Measurements from ENCODE around the gene FAM120A. TPM values are rescaled to one million over a fixed set of nuclear protein-coding genes. Genes with fewer than 3 reads are reported as not detected.

Gene FAM120A
- total and polyA plus RNA-seq, 7 donors, result 59.9 to 106 (median 66.0) TPM

GRCh38 chr9:93592008-93592642, 140.6 kb downstream of the FAM120A start:
- Histone ChIP-seq H3K27ac (no peak overlapping the region), H3K36me3 (no peaks in the 10 kb centered on the region), H3K4me1 (peaks cover 0 to 73% (median 49%) of the 10 kb centered on the region in 4 donors), H3K27me3 (no peaks in the 10 kb centered on the region), H3K9me3 (no peaks in the 10 kb centered on the region), H3K4me3 (no peak overlapping the region)
- no peak for DNase-seq
- no peak for TF ChIP-seq EP300 (IDR thresholded peaks at IDR 0.05)
- intact Hi-C loops (cut with DNase I), result no loop called here
- WGBS, 2 donors, result 93 to 94% methylated on average over 8 of the region's 8 CpGs

DNA sequence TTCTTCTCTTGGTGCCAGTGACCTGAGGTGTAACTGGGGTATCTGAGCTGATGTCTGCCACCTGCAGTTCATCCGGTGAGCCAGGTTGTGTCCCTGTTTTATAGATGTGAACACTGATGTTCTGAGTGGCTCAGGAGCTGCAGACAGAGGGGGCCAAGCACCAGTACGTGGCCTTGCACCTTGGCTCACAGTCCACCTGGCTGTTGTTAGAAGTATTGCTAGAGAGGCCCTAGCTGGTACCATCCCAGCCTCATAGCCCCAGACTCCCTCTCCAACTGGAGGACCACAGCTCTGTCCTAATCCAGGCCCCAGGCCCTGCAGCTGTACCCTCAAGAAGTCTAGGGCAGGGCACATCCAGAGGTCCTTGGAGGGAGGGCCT, 141.1 kb downstream of the FAM120A start:
- DNase-seq, result no peak
- intact Hi-C loops (cut with DNase I), result no loop called here
- H3K4me3 ChIP-seq, result no peak overlapping the region
- no peaks in the 10 kb centered on the region for H3K9me3 ChIP-seq
- no peaks in the 10 kb centered on the region for H3K27me3 ChIP-seq
- no peaks in the 10 kb centered on the region for H3K36me3 ChIP-seq
- H3K27ac ChIP-seq, result no peak overlapping the region
- WGBS, 2 donors, result 39 to 76% methylated on average over 2 of the region's 2 CpGs
- TF ChIP-seq CTCF (IDR thresholded peaks at IDR 0.05) (no peak), POLR2AphosphoS5 (IDR thresholded peaks at IDR 0.05) (no peak), EP300 (IDR thresholded peaks at IDR 0.05) (no peak), POLR2A (IDR thresholded peaks at IDR 0.05) (no peak)
- H3K4me1 ChIP-seq, result peaks cover 0 to 71% (median 49%) of the 10 kb centered on the region in 4 donors

DNA sequence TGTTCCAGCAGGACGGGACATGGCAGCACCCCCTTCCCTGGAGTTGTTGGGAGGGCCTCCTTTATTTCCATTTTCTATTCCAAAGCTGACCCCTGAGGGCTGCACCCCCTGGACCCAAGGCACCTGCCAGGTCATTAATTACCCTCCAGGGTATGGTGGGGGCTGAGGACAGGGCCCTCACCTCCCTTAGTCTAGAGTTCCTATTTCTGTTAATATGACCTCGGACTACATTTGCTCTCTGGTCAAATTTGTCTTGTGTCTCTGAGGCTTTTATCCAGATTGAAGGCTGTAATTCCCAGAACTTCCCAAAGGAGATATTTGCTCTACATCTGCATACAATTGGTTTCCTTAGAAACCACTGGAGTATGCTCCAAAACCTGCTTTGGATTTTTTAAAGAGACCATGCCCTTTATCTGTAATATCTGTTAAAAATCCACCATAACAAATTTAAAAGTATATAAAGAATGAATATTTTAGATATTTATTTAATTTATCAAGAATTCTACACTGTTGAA, 141.7 kb downstream of the FAM120A start:
- Histone ChIP-seq H3K9me3 (no peaks in the 10 kb centered on the region), H3K36me3 (no peaks in the 10 kb centered on the region), H3K4me3 (no peak overlapping the region), H3K4me1 (peaks cover 0 to 69% (median 51%) of the 10 kb centered on the region in 4 donors), H3K27ac (no peak overlapping the region), H3K27me3 (no peaks in the 10 kb centered on the region)
- 58 to 76% methylated on average over 2 of the region's 2 CpGs for WGBS, 2 donors
- TF ChIP-seq POLR2AphosphoS5 (IDR thresholded peaks at IDR 0.05), result no peak
- TF ChIP-seq CTCF (IDR thresholded peaks at IDR 0.05), result no peak
- no peak for TF ChIP-seq POLR2A (IDR thresholded peaks at IDR 0.05)
- no peak for TF ChIP-seq EP300 (IDR thresholded peaks at IDR 0.05)
- intact Hi-C loops (cut with DNase I), result no loop called here
- DNase-seq, result no peak

DNA sequence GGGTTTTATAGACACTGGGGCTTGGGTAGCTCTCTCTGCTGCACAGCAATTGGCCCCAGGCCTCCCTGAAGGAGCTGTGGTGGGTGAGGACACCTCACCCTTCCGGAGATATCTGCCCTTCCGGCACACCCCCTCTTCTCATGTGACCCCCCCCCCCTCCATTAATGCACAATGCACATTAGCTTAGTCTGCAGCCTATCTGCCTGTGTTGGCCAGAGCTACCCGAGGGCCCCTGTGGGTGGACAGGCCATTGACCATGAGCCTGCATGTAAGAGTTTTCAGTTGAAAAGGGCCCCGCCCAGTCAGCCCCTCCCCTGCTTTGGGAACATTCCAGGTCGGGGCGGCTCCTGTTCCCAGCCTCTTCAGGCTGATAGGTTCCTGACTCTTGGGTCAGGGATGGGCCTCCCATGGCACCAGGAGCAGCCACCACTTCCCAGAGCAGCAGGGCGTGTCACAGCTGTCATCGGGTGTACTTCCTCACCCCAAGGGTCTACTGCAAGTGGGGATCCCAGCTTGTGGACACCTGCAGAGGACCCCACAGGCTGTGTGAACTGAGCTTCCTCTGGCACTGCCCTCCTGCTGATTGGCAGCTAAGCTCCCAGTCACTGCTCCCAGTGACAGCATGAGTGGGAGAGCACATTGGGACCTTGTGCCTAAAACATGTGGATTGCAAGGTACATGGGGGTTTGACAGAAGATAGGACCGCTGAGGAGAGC, 142.7 kb downstream of the FAM120A start:
- no peak for DNase-seq
- intact Hi-C loops (cut with DNase I), result no loop called here
- no peak overlapping the region for H3K27ac ChIP-seq
- no peaks in the 10 kb centered on the region for H3K36me3 ChIP-seq
- no peak overlapping the region for H3K4me3 ChIP-seq
- no peaks in the 10 kb centered on the region for H3K9me3 ChIP-seq
- TF ChIP-seq EP300 (IDR thresholded peaks at IDR 0.05), result no peak
- TF ChIP-seq POLR2A (IDR thresholded peaks at IDR 0.05), result no peak
- TF ChIP-seq POLR2AphosphoS5 (IDR thresholded peaks at IDR 0.05), result no peak
- no peak for TF ChIP-seq CTCF (IDR thresholded peaks at IDR 0.05)
- 23 to 60% methylated on average over 9 of the region's 9 CpGs for WGBS, 2 donors
- peaks cover 0 to 69% (median 52%) of the 10 kb centered on the region in 4 donors for H3K4me1 ChIP-seq
- H3K27me3 ChIP-seq, result no peaks in the 10 kb centered on the region

DNA sequence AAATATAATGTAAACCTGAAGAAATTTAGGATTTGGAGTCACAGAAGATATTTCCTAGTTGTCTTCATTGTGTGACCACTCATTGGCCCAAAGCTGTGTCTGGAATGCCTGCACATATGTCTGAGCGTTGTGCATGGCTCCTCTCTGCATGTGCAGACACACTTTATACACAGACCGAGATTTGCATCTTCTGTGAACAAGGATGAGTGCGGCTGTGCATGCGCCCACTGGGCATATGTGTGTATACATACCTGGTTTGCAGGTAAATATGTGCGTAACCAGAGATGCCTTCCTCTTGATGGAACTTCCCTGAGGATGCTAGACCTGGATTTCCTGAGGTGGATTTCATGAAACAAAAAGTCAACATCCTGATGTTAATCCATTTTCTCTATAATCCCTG, 144.0 kb downstream of the FAM120A start:
- Histone ChIP-seq H3K27ac (no peak overlapping the region), H3K4me1 (peaks cover 0 to 65% (median 50%) of the 10 kb centered on the region in 4 donors), H3K27me3 (no peaks in the 10 kb centered on the region), H3K9me3 (no peaks in the 10 kb centered on the region), H3K36me3 (no peaks in the 10 kb centered on the region), H3K4me3 (no peak overlapping the region)
- TF ChIP-seq POLR2AphosphoS5 (IDR thresholded peaks at IDR 0.05) (no peak), EP300 (IDR thresholded peaks at IDR 0.05) (no peak), CTCF (IDR thresholded peaks at IDR 0.05) (no peak), POLR2A (IDR thresholded peaks at IDR 0.05) (no peak)
- intact Hi-C loops (cut with DNase I), result no loop called here
- DNase-seq, result no peak
- WGBS, 2 donors, result 95 to 96% methylated on average over 5 of the region's 5 CpGs

Measured in sigmoid colon (tissue), 7 donors.